ENCODE results near the gene RNF175. TPM values are rescaled to one million over a fixed set of nuclear protein-coding genes. Genes with fewer than 3 reads are reported as not detected.
A peak's percentile ranks its signal among the peaks of the same experiment; 100 is the strongest.

Gene RNF175
- total RNA-seq, 1 experiment from 2014 or later = 5.4 TPM

DNA sequence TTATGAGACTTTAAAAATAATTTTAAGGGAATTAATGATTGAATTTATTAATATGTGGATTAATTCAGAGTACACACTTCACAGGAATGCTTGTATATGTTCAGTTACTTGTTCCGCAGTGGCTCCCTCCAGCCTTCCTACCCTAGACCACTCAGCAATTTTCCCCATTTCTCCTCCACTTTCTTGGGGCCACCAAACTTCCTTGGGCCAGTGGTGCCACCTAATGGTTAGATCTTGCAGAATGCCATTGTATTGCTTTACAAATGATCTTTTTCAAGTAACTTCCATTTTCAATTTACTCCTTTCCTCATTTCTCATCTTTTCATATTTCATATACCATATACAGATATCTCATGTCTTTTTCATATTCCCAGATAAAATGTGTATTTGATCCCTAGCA, 3.6 kb upstream of the RNF175 start:
- Mint-ChIP-seq H3K36me3 (no peaks in the 10 kb centered on the region), H3K27me3 (ENCODE audit: low read depth) (peaks cover 6% of the 10 kb centered on the region), H3K4me3 (no peak overlapping the region), H3K9me3 (peaks cover 5% of the 10 kb centered on the region; the same call in 1 of the 2 replicates), H3K4me1 (peaks cover 27% of the 10 kb centered on the region), H3K27ac (no peak overlapping the region)
- ATAC-seq (peak; percentile 26), DNase-seq (ENCODE audit: low spot score) (peak; percentile 47)
- POLR2A ChIA-PET = no interaction called here
- CTCF ChIA-PET = interaction anchor here (0.8 to 2.0 kb wide), 4 partner anchors 14 to 129 kb away, joined by 3 to 7 read pairs (median 4); partner anchors contain the start of gene SFRP2
- TF ChIP-seq, protein P1, sequence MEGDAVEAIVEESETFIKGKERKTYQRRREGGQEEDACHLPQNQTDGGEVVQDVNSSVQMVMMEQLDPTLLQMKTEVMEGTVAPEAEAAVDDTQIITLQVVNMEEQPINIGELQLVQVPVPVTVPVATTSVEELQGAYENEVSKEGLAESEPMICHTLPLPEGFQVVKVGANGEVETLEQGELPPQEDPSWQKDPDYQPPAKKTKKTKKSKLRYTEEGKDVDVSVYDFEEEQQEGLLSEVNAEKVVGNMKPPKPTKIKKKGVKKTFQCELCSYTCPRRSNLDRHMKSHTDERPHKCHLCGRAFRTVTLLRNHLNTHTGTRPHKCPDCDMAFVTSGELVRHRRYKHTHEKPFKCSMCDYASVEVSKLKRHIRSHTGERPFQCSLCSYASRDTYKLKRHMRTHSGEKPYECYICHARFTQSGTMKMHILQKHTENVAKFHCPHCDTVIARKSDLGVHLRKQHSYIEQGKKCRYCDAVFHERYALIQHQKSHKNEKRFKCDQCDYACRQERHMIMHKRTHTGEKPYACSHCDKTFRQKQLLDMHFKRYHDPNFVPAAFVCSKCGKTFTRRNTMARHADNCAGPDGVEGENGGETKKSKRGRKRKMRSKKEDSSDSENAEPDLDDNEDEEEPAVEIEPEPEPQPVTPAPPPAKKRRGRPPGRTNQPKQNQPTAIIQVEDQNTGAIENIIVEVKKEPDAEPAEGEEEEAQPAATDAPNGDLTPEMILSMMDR (IDR thresholded peaks at IDR 0.05) = peak; percentile 45
- TF ChIP-seq, protein P2, sequence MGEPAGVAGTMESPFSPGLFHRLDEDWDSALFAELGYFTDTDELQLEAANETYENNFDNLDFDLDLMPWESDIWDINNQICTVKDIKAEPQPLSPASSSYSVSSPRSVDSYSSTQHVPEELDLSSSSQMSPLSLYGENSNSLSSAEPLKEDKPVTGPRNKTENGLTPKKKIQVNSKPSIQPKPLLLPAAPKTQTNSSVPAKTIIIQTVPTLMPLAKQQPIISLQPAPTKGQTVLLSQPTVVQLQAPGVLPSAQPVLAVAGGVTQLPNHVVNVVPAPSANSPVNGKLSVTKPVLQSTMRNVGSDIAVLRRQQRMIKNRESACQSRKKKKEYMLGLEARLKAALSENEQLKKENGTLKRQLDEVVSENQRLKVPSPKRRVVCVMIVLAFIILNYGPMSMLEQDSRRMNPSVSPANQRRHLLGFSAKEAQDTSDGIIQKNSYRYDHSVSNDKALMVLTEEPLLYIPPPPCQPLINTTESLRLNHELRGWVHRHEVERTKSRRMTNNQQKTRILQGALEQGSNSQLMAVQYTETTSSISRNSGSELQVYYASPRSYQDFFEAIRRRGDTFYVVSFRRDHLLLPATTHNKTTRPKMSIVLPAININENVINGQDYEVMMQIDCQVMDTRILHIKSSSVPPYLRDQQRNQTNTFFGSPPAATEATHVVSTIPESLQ (CRISPR knock-in tag; IDR thresholded peaks at IDR 0.05) = no peak

DNA sequence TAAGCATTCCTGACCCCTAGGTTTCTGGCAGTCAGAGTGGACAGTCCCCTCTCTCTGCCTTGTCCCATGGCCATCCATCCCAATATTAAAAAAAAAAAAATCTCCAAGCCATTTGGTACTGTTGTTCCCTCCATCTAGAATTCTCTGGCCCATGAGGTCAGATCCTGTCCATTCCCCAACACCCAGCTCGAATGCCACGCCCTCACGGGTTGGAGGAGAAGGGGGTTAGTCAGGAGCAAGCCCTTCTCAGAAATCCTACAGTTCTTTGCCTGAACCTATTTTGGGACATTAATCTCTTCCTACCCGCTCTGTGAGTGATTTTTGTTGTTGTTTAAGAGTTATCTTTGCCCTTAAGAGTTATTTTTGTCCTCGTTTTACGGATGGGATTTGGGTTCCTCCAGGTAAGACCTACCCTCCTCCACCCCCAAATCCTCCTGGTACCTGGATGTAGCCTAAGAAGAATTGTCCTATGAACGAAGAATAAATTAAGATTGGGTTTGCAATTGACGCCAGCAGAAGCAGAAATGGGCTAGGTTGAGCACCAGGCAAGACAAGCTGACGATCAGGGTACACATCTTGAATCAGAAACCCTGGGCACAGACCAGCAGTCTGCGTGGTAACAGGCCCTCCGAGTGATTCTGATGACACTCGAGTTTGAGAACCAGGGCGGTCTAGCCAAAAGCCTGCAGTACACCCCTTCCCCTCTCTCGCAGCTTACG, 977 bp downstream of the RNF175 start:
- Mint-ChIP-seq H3K27ac (no peak overlapping the region), H3K4me1 (peaks cover 28% of the 10 kb centered on the region), H3K27me3 (ENCODE audit: low read depth) (peaks cover 7% of the 10 kb centered on the region), H3K9me3 (peaks cover 13% of the 10 kb centered on the region), H3K4me3 (peak overlapping the region; percentile 82), H3K36me3 (peaks cover 8% of the 10 kb centered on the region)
- ATAC-seq = no peak
- TF ChIP-seq, protein P3, sequence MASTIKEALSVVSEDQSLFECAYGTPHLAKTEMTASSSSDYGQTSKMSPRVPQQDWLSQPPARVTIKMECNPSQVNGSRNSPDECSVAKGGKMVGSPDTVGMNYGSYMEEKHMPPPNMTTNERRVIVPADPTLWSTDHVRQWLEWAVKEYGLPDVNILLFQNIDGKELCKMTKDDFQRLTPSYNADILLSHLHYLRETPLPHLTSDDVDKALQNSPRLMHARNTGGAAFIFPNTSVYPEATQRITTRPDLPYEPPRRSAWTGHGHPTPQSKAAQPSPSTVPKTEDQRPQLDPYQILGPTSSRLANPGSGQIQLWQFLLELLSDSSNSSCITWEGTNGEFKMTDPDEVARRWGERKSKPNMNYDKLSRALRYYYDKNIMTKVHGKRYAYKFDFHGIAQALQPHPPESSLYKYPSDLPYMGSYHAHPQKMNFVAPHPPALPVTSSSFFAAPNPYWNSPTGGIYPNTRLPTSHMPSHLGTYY (CRISPR knock-in tag; IDR thresholded peaks at IDR 0.05) = no peak
- TF ChIP-seq FOXK1 (CRISPR knock-in tag; IDR thresholded peaks at IDR 0.05) = no peak
- TF ChIP-seq, protein P4, sequence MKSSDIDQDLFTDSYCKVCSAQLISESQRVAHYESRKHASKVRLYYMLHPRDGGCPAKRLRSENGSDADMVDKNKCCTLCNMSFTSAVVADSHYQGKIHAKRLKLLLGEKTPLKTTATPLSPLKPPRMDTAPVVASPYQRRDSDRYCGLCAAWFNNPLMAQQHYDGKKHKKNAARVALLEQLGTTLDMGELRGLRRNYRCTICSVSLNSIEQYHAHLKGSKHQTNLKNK (CRISPR knock-in tag; IDR thresholded peaks at IDR 0.05) = no peak
- TF ChIP-seq, protein P5, sequence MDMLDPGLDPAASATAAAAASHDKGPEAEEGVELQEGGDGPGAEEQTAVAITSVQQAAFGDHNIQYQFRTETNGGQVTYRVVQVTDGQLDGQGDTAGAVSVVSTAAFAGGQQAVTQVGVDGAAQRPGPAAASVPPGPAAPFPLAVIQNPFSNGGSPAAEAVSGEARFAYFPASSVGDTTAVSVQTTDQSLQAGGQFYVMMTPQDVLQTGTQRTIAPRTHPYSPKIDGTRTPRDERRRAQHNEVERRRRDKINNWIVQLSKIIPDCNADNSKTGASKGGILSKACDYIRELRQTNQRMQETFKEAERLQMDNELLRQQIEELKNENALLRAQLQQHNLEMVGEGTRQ (CRISPR knock-in tag; IDR thresholded peaks at IDR 0.05) = no peak
- TF ChIP-seq ATF1 (CRISPR knock-in tag; IDR thresholded peaks at IDR 0.05) = no peak
- TF ChIP-seq, protein P6, sequence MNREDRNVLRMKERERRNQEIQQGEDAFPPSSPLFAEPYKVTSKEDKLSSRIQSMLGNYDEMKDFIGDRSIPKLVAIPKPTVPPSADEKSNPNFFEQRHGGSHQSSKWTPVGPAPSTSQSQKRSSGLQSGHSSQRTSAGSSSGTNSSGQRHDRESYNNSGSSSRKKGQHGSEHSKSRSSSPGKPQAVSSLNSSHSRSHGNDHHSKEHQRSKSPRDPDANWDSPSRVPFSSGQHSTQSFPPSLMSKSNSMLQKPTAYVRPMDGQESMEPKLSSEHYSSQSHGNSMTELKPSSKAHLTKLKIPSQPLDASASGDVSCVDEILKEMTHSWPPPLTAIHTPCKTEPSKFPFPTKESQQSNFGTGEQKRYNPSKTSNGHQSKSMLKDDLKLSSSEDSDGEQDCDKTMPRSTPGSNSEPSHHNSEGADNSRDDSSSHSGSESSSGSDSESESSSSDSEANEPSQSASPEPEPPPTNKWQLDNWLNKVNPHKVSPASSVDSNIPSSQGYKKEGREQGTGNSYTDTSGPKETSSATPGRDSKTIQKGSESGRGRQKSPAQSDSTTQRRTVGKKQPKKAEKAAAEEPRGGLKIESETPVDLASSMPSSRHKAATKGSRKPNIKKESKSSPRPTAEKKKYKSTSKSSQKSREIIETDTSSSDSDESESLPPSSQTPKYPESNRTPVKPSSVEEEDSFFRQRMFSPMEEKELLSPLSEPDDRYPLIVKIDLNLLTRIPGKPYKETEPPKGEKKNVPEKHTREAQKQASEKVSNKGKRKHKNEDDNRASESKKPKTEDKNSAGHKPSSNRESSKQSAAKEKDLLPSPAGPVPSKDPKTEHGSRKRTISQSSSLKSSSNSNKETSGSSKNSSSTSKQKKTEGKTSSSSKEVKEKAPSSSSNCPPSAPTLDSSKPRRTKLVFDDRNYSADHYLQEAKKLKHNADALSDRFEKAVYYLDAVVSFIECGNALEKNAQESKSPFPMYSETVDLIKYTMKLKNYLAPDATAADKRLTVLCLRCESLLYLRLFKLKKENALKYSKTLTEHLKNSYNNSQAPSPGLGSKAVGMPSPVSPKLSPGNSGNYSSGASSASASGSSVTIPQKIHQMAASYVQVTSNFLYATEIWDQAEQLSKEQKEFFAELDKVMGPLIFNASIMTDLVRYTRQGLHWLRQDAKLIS (CRISPR knock-in tag; IDR thresholded peaks at IDR 0.05; ENCODE audit: borderline replicate concordance) = no peak
- ChIA-PET POLR2A (interaction anchor here (0.7 kb wide), 1 partner anchor 214 kb away, joined by 3 read pairs; no protein-coding TSS in a partner anchor), CTCF (interaction anchor here (0.6 to 2.2 kb wide), 7 partner anchors 9 to 1081 kb away, joined by 3 to 14 read pairs (median 4); no protein-coding TSS in a partner anchor)
- DNase-seq (ENCODE audit: low spot score) = no peak

DNA sequence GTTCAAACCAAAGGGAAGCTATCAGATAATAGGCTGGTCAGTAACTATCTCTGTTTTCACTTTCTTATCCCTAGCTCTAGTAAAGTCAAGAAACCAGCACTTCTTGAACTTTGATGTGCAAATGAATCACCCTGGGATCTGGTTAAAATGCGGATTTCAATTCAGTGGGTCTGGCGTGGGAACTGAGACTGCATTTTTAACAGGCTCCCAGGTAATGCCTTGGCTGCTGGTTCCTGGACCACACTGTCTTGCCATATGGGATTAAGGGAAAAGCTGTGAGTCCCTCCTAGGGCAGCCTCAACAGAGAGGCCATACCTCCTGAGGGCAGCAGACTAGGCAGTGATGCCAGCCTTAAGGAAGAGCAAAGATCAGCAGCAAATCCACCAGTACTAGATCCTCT, 1.7 kb downstream of the RNF175 start:
- ATAC-seq (peak; percentile 14), DNase-seq (ENCODE audit: low spot score) (no peak)
- peaks cover 8% of the 10 kb centered on the region for H3K36me3 Mint-ChIP-seq
- no peak overlapping the region for H3K27ac Mint-ChIP-seq
- peaks cover 23% of the 10 kb centered on the region for H3K4me1 Mint-ChIP-seq
- peak overlapping the region; percentile 82 for H3K4me3 Mint-ChIP-seq
- ChIA-PET POLR2A (interaction anchor here (0.6 to 1.3 kb wide), 3 partner anchors 32 to 35 kb away, joined by 3 to 4 read pairs (median 3); no protein-coding TSS in a partner anchor), CTCF (interaction anchor here (0.6 to 2.2 kb wide), 6 partner anchors 8 to 1080 kb away, joined by 3 to 14 read pairs (median 4); no protein-coding TSS in a partner anchor)
- H3K27me3 Mint-ChIP-seq (ENCODE audit: low read depth) = peaks cover 7% of the 10 kb centered on the region
- H3K9me3 Mint-ChIP-seq = peaks cover 13% of the 10 kb centered on the region
- no peak for TF ChIP-seq OVOL2 (CRISPR knock-in tag; IDR thresholded peaks at IDR 0.05; ENCODE audit: borderline replicate concordance)
- TF ChIP-seq TEAD1 (CRISPR knock-in tag; IDR thresholded peaks at IDR 0.05) = no peak
- no peak for TF ChIP-seq EMX1 (CRISPR knock-in tag; IDR thresholded peaks at IDR 0.05)
- TF ChIP-seq RELA (CRISPR knock-in tag; IDR thresholded peaks at IDR 0.05; ENCODE audit: borderline replicate concordance) = no peak
- TF ChIP-seq, protein P7, sequence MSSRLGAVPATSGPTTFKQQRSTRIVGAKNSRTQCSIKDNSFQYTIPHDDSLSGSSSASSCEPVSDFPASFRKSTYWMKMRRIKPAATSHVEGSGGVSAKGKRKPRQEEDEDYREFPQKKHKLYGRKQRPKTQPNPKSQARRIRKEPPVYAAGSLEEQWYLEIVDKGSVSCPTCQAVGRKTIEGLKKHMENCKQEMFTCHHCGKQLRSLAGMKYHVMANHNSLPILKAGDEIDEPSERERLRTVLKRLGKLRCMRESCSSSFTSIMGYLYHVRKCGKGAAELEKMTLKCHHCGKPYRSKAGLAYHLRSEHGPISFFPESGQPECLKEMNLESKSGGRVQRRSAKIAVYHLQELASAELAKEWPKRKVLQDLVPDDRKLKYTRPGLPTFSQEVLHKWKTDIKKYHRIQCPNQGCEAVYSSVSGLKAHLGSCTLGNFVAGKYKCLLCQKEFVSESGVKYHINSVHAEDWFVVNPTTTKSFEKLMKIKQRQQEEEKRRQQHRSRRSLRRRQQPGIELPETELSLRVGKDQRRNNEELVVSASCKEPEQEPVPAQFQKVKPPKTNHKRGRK (CRISPR knock-in tag; IDR thresholded peaks at IDR 0.05; ENCODE audit: borderline replicate concordance) = no peak
- TF ChIP-seq NFE2L1 (CRISPR knock-in tag; IDR thresholded peaks at IDR 0.05) = no peak
- no peak for TF ChIP-seq ELF4 (CRISPR knock-in tag; IDR thresholded peaks at IDR 0.05; ENCODE audit: low read depth)
- no peak for TF ChIP-seq IRF2 (CRISPR knock-in tag; IDR thresholded peaks at IDR 0.05; ENCODE audit: borderline replicate concordance, low read depth)
